Non-pigmented ciliary epithelial cell (primary cell): ENCODE results near the gene SNX6.
"Not testable (repeated sequence)": the region's sequence is repeated elsewhere in the genome, so short reads cannot be mapped to it uniquely, and the experiment has no call there.

Experiments used
- DNase-seq: peaks from one replicate; pipeline ENCODE4 v3.0.0-alpha.2; 2010; ENCODE audit warnings: low read depth

Gene SNX6

DNA sequence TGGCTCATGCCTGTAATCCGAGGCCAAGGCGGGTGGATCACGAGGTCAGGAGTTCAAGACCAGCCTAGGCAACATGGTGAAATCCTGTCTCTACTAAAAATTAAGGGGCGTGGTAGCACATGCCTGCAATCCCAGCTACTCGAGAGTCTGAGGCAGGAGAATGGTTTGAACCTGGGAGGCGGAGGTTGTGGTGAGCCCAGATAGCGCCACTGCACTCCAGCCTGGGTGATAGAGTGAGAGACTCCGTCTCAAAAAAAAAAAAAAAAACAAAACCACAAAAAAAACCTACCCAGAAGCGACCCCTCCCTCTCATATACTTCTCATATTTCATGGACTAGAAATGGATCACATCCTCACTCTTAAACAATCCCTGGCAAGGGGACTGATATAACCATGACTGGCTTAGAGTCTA lies 4.4 kb upstream of the SNX6 start:
- not testable (repeated sequence) for DNase-seq

DNA sequence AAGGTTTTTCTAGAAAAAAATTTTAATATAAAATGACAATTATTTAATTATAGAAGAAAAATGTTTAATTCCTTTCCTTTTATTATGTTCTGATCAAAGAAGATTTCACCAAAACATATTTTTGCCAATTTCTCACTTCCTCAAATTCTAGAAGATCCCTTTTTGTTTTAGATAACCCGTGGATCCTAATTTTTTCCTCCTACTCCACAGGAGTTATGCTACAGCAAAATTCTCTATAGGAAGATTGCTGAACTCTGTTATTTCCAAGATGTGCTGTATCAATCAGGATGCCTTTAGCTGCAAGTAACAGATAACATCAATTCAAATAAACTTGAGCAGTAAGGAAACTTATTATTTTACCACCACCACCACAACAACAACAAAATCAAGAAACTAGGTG lies 3.8 kb upstream of the SNX6 start:
- no peak for DNase-seq

- no peak for DNase-seq
Measured at GRCh38 chr14:34632411-34632978, 2.5 kb upstream of the SNX6 start.

DNA sequence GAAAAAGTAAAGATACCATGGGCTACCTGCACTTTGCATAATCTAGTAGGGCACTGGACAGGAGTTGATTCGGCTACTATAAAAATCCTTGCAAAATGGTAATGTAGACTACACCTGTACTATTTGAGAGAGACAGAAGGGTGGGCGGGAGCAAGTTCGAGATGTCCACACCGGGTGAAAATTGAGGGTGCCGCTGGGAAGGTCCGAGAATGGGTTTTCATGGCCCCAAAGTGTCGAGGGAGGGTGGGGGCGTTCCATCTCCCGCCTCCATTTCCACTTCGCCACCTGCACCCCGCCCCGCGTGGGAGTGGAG lies 648 bp downstream of the SNX6 start:
- no peak for DNase-seq

GRCh38 chr14:34628681-34629135 lies 1.2 kb downstream of the SNX6 start:
- no peak for DNase-seq

DNA sequence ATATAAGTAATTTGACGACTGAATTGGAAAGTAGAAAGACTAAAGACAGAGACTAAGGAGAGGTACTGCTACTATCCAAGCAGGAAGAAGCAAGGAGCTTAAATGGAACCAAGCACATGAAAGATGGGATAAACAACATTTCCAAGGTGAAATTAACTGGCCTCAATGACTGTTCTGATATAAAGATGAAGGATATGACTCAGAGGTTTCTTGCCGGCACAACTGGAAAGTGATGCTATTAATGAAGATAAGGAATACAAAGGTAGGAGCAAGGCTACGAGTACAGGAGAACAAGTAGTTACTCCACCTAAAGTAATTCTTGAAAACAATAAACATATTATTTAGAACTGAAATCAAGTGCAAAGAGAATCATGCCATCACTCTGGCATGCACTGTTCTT lies 6.4 kb downstream of the SNX6 start:
- DNase-seq = no peak

GRCh38 chr14:34620839-34621238 lies 9.1 kb downstream of the SNX6 start:
- no peak for DNase-seq

DNA sequence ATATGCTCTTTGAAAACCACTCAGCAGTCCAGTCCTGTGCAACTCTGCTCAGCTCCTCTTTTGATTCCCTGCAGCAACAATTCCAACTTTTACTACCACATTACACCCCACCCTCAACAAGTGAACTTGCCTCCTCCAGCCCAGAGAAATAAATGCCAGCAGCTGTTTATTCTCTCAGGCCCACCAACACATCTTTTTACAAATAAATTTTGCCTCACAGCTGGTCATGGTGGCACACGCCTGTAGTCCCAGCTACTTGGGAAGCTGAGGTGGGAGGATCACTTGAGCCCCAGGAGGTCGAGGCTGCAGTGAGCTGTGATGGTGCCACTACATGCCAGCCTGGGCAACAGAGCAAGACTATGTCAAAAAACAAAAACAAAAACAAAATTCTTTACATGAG lies 9.8 kb downstream of the SNX6 start:
- DNase-seq = no peak

DNA sequence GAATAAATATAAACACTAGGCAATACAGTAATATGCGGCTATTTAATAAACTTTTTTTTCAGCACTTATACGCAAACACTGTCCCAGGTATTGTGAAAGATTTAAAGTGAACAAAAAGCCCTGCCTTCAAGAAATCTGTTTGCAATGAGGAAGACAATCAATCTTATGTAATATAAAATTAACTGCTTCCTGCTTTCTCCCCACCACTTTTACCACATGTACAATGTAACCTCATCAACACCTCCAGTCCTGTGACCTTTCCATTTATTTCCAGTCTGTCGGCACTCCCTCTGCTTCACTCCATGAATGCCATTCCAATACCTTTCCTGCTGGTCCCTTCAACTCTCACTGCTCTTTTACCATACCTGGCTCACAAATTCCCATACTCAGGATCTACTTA lies 10.5 kb downstream of the SNX6 start:
- DNase-seq = no peak

DNA sequence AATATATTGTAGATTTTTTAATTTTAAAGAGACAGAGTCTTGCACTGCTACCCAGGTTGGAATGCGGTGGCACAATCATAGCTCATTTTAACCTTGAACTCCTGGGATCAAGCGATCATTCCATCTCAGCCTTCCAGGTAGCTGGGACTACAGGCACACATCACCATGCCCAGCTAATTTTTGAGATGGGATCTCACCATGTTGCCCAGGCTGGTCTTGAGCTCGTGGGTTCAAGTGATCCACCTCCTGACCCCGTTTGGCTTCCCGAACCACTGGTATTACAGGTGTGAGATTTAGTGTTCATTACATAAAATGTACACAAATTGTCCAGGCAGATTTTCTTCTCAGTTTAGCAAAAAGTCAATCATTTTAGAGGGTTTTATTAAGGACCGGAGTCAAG lies 13.6 kb downstream of the SNX6 start:
- no peak for DNase-seq

DNA sequence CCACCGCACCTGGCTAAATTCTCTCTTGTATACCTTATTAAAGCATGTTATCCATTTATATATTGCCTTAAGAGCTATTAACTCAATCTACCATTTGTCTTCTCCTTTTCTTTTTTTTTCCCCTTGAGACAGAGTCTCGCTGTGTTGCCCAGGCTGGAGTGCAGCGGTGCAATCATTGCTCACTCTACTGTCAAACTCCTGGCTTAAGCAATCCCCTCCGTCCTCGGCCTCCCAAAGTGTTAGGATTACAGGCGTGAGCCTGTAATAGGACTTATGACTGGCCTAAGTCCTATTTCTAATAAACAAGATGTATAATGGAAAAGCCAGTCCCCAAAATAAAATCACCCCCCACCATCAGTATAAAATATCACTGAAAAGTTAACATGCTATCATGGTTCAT lies 14.4 kb downstream of the SNX6 start:
- no peak for DNase-seq

GRCh38 chr14:34614638-34615037 lies 15.3 kb downstream of the SNX6 start:
- no peak for DNase-seq

GRCh38 chr14:34610101-34610500 lies 19.8 kb downstream of the SNX6 start:
- no peak for DNase-seq

DNA sequence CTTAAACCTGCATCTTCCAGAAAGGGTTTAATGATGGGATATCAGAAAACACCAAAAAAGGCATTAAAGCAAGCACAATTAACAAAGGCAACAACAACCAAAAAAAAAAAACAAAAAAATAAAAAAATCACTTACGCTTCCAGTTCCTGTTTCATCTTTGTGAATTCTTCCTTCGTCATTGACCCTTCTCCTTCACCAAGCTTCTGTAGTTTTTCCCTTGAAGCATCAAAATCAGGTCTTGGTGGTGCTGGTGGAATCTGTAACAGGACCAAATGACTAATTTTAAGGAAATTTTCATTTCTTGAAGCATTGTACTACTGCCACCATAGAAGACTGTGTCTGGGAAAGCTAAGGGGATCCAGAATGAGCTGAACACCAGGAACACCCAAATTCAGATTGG lies 24.5 kb downstream of the SNX6 start:
- DNase-seq = no peak

DNA sequence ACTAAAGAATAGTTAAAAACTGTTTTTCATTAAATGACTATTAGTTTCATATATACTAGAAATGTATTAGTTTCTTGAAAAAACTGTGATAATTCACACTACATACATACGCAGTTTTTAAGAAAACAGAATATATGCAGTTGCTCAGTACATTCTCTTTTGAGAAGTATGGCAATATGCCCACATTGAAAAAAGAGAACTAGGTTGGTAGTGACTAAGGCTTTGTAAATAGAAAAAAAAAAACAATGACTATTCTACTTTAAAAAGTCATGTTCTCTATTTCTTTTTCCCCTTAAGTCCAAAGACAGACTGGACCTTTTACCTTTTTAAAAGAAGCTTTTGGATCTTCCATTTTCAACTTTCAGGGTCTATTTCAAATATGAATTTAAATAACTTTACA lies 25.0 kb downstream of the SNX6 start:
- DNase-seq = no peak

DNA sequence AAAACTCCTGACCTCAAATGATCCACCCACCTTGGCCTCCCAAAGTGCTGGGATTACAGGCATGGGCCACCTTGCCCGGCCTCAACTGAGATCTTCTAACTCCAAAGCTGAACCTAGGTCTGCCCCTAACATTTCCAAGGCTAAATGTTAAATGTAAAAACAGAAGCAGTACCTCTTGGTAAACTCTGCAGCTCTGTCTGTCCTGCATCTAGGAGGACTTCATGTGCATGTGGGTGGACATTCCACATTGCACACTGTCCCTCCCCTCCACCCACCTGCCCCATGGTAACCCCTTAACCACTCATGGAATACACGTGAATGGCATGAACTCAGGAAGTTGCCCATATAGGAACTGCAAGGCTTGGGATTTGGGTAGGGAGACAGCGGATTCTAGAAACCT lies 33.1 kb downstream of the SNX6 start:
- no peak for DNase-seq

- peak; percentile 53 for DNase-seq
Measured at GRCh38 chr14:34593740-34594375, 36.1 kb downstream of the SNX6 start.

DNA sequence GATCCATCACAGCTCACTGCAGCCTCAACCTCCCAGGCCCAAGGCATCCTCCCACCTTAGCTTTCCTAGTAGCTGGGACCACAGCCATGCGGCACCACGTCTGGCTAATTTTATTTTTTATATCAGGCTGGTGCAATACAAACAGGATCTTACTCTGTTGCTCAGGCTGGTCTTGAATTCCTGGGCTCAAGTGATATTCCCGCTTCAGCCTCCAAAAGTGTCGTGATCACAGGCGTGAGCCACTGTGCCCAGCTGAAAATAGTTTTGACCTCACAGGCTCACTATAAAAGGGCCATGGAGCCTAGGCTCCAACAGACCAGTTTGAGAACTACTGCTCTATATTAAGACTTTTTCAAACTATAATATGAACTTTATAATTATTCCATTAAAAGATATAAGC lies 37.3 kb downstream of the SNX6 start:
- no peak for DNase-seq

DNA sequence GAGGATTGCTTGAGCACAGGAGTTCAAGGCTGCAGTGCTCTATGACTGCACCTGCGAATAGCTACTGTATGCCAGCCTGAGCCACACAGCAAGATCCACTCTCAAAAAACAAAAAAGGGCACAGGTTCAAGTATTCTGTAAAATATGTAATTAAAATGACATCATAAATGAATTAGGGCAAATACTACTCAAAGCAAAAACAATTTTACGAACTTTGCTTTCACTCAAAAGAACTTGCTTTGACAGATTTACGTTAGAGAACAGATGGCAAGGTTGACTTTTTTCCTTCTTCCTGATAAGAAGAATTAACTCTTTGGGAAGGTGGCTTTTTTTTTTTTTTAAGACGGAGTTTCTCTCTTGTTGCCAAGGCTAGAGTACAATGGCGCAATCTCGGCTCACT lies 46.4 kb downstream of the SNX6 start:
- DNase-seq = no peak

- no peak for DNase-seq
Measured at GRCh38 chr14:34582117-34582680, 47.7 kb downstream of the SNX6 start.

GRCh38 chr14:34580381-34580780 lies 49.6 kb downstream of the SNX6 start:
- DNase-seq = no peak

DNA sequence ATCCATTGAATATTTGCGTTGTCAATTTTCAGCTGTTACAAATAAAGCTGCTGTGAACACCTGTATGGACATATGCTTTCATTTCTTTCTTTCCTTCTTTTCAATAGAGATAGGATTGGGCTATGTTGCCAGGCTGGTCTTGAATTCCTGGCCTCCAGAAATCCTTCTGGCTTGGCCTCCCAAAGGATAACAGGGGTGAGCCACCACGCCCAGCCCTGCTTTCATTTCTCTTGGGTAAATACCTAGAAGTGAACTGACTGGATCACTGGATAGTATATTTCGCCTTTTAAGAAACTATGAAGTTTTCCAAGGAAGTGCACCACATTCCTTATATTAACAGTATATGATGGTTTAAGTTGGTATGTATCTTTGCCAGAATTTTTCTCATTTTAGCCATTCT lies 58.2 kb downstream of the SNX6 start:
- DNase-seq = no peak

DNA sequence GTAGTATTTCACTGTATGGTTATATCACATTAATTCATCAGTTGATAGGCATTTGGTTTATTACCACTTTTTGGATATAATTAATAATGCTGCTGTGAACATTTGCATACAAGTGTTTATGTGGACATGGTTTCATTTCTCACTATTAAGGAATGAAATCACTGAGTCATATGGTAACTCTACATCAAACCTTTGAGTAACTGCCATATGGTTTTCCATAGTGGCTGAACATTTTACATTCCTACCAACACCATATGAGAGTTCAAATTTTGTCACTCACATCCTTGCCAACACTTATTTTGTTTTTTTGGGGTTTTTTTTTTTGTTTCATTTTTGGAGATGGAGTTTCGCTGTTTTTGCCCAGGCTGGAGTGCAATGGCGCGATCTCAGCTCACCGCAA lies 60.2 kb downstream of the SNX6 start:
- no peak for DNase-seq

- no peak for DNase-seq
Measured at GRCh38 chr14:34568803-34569202, 61.1 kb downstream of the SNX6 start.
